Astrocyte (in vitro differentiated cells and primary cell): ENCODE measurements around the gene FCRLA. TPM values are rescaled to one million over a fixed set of nuclear protein-coding genes. Genes with fewer than 3 reads are reported as not detected.

Experiments used
- DNase-seq: peaks from one replicate; pipeline ENCODE4 v3.0.0-alpha.2; 2010; ENCODE audit warnings: low read depth
- FAIRE-seq: peaks from 2 replicates; lab custom pipeline; 2011; peaks lifted over from hg19 to GRCh38; lab: Jason Lieb, UNC
- H2AFZ ChIP-seq: 2 replicates; pipeline ENCODE4 v1.6.0; 2012; ENCODE audit warnings: low read depth, low read length, inconsistent platforms
- H3K27ac ChIP-seq: 2 replicates; pipeline ENCODE4 v1.5.1; 2011; ENCODE audit warnings: low read depth, low read length, inconsistent platforms
- H3K27me3 ChIP-seq: 2 replicates; pipeline ENCODE4 v1.6.0; 2011; ENCODE audit warnings: low read length, inconsistent platforms; ENCODE audit not compliant: insufficient read depth
- H3K36me3 ChIP-seq: 2 replicates; pipeline ENCODE4 v1.5.1; 2011; ENCODE audit warnings: low read length, inconsistent platforms; ENCODE audit not compliant: insufficient read depth
- H3K4me1 ChIP-seq: 2 replicates; pipeline ENCODE4 v1.5.1; 2011; ENCODE audit warnings: low read length, inconsistent platforms; ENCODE audit not compliant: insufficient read depth
- H3K4me2 ChIP-seq: 2 replicates; pipeline ENCODE4 v1.6.0; 2012; ENCODE audit warnings: low read length, inconsistent platforms
- H3K4me3 ChIP-seq: 2 replicates; pipeline ENCODE4 v1.5.1; 2011; ENCODE audit warnings: low read depth, mild to moderate bottlenecking, low read length, inconsistent platforms; ENCODE audit not compliant: insufficient read depth
- H3K79me2 ChIP-seq: 2 replicates; pipeline ENCODE4 v1.6.0; 2012; ENCODE audit warnings: mild to moderate bottlenecking, low read length, inconsistent platforms; ENCODE audit not compliant: insufficient read depth
- H3K9ac ChIP-seq: 2 replicates; pipeline ENCODE4 v1.6.0; 2012; ENCODE audit warnings: mild to moderate bottlenecking, low read length, inconsistent platforms
- H3K9me3 ChIP-seq: 2 replicates; pipeline ENCODE4 v1.5.1; 2012; ENCODE audit warnings: low read depth, mild to moderate bottlenecking, low read length, inconsistent platforms; ENCODE audit not compliant: insufficient read depth
- H4K20me1 ChIP-seq: 2 replicates; pipeline ENCODE4 v1.6.0; 2012; ENCODE audit warnings: low read length, inconsistent platforms; ENCODE audit not compliant: insufficient read depth
- H3K27ac Mint-ChIP-seq: one replicate; pipeline ENCODE4 v1.8.0; 2021; ENCODE audit warnings: mild to moderate bottlenecking, mixed read lengths; ENCODE audit not compliant: unreplicated experiment
- H3K27me3 Mint-ChIP-seq: one replicate; pipeline ENCODE4 v1.8.0; 2021; ENCODE audit warnings: low read depth, mixed read lengths; ENCODE audit not compliant: unreplicated experiment
- H3K36me3 Mint-ChIP-seq: one replicate; pipeline ENCODE4 v1.8.0; 2021; ENCODE audit warnings: low read depth, mixed read lengths; ENCODE audit not compliant: unreplicated experiment
- H3K4me1 Mint-ChIP-seq: one replicate; pipeline ENCODE4 v1.8.0; 2021; ENCODE audit warnings: low read depth, mixed read lengths; ENCODE audit not compliant: unreplicated experiment
- H3K4me3 Mint-ChIP-seq: one replicate; pipeline ENCODE4 v1.8.0; 2021; ENCODE audit warnings: mild to moderate bottlenecking, moderate library complexity, mixed read lengths; ENCODE audit not compliant: unreplicated experiment
- H3K9me3 Mint-ChIP-seq: one replicate; pipeline ENCODE4 v1.8.0; 2021; ENCODE audit warnings: mild to moderate bottlenecking, mixed read lengths; ENCODE audit not compliant: unreplicated experiment
- CTCF ChIP-seq: IDR thresholded peaks from 2 replicates; pipeline ENCODE4 v1.5.1; 2011; ENCODE audit warnings: low read depth, mild to moderate bottlenecking, inconsistent platforms, low read length, moderate library complexity; ENCODE audit not compliant: insufficient read depth
- EZH2 ChIP-seq: IDR thresholded peaks from 2 replicates; pipeline ENCODE4 v1.6.1; 2012; ENCODE audit warnings: mild to moderate bottlenecking, low read length, inconsistent platforms; ENCODE audit not compliant: insufficient read depth
- total RNA-seq: library from RNA; stranded (reverse); gene quantifications from 2 replicates; pipeline ENCODE4 v1.2.1, GENCODE V29; 2021

Gene FCRLA
- total RNA-seq, 1 donor from 2014 or later, result 0.45 TPM

- no peak for TF ChIP-seq EZH2
- no peak for TF ChIP-seq CTCF
- no peaks in the 10 kb centered on the region for H4K20me1 ChIP-seq
- no peaks in the 10 kb centered on the region for H3K36me3 ChIP-seq
- H3K4me1 Mint-ChIP-seq, result peaks cover 19% of the 10 kb centered on the region
- H3K4me3 Mint-ChIP-seq, result peak within 1 kb of the TSS; percentile 16
- no peaks in the 10 kb centered on the region for H3K27me3 ChIP-seq
- FAIRE-seq (no peak), DNase-seq (no peak)
- H3K27ac Mint-ChIP-seq, result peak within 1 kb of the TSS; percentile 42
- no peaks in the 10 kb centered on the region for H3K9me3 ChIP-seq
- H3K9ac ChIP-seq, result peak within 1 kb of the TSS; percentile 39
- H3K27me3 Mint-ChIP-seq, result peaks cover 30% of the 10 kb centered on the region
- H3K79me2 ChIP-seq, result no peaks in the 10 kb centered on the region
- H3K27ac ChIP-seq, result peak within 1 kb of the TSS; percentile 62
- no peaks in the 10 kb centered on the region for H3K9me3 Mint-ChIP-seq
- peak within 1 kb of the TSS; percentile 65 for H3K4me2 ChIP-seq
- H3K4me1 ChIP-seq, result peaks cover 21% of the 10 kb centered on the region
- no peak within 1 kb of the TSS for H3K4me3 ChIP-seq
- H2AFZ ChIP-seq, result no peak within 1 kb of the TSS
- no peaks in the 10 kb centered on the region for H3K36me3 Mint-ChIP-seq
Observed at GRCh38 chr1:161720956-161721737, 14.1 kb downstream of the FCRLA start, which contains the start of gene FCRLB. FCRLB (plus strand) TSS chr1:161721544; CDS start chr1:161722673, 1,129 bp downstream.

- Mint-ChIP-seq H3K4me3 (no peak overlapping the region), H3K9me3 (no peaks in the 10 kb centered on the region), H3K36me3 (no peaks in the 10 kb centered on the region), H3K27ac (peak overlapping the region; percentile 42), H3K4me1 (peaks cover 19% of the 10 kb centered on the region), H3K27me3 (peaks cover 26% of the 10 kb centered on the region)
- peak; percentile 86 for DNase-seq
- Histone ChIP-seq H3K4me2 (peak overlapping the region; percentile 65), H3K9ac (peak overlapping the region; percentile 39), H3K9me3 (no peaks in the 10 kb centered on the region), H3K79me2 (no peaks in the 10 kb centered on the region), H3K27me3 (no peaks in the 10 kb centered on the region), H2AFZ (no peak overlapping the region), H3K27ac (peak overlapping the region; percentile 62), H3K36me3 (no peaks in the 10 kb centered on the region), H3K4me3 (no peak overlapping the region), H3K4me1 (peaks cover 21% of the 10 kb centered on the region), H4K20me1 (no peaks in the 10 kb centered on the region)
- TF ChIP-seq CTCF (no peak), EZH2 (no peak)
- FAIRE-seq, result no peak
Observed at GRCh38 chr1:161721738-161722343, 14.8 kb downstream of the FCRLA start.
